Measurements from ENCODE around the gene PRKCA.

Gene PRKCA

GRCh38 chr17:66562119-66562518, 259.7 kb downstream of the PRKCA start:
- DNase-seq, result no peak

GRCh38 chr17:66564992-66565465, 262.6 kb downstream of the PRKCA start:
- no peak for DNase-seq

GRCh38 chr17:66567234-66568170, 265.1 kb downstream of the PRKCA start:
- DNase-seq, result peak; percentile 82

DNA sequence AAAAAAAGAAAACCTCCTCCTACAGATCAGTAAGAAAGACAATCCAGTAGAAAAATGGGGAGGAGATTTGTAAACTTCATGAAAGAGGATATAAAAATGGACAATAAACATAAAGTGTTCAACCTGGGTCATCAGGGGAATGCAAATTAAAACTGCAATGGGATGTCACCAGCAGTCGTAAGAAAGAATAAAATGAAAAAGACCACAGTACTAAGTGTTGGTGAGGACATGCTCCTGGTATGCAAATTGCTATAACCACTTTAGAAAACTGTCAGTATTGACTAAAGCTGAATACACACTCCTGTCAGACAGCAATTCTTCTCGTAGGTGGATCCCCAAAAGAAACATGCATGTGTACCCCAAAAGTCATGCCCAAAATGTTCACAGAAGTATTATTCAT, 267.2 kb downstream of the PRKCA start:
- DNase-seq, result no peak

DNA sequence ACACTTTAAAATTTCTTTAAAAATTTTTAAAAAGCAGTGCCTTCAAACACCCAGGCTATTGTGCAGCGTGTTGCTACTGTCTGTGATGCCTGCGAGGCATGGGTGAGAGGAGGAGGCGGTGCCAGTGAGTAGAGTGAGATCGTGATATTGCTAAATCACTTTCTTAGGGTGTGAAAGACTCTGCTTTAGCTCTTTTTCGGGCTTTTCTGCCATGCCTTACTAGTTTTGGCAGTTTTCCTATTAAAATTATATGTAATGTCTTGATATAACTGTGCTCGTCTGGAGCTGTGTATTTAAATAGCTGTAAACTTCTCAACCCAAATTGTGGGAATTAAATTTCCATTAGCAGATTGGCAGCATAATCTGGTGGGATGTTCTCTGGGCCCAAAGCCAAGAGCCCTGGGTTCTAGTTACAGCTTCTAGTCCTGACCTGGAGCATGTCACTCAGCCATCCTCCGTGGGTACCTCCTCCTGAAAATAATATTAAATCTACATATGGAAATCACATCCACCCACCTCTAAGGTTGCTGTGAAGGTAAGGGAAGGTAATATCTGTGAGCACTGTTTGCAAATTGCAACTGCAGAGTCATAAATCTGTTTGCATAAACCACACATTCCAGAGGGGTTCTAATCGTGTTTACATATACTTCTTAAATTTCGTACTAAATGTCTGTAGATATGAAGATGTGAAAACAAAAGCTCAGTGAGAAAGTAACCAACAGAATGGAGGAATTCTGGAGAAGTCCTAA, 268.2 kb downstream of the PRKCA start:
- DNase-seq, result no peak

DNA sequence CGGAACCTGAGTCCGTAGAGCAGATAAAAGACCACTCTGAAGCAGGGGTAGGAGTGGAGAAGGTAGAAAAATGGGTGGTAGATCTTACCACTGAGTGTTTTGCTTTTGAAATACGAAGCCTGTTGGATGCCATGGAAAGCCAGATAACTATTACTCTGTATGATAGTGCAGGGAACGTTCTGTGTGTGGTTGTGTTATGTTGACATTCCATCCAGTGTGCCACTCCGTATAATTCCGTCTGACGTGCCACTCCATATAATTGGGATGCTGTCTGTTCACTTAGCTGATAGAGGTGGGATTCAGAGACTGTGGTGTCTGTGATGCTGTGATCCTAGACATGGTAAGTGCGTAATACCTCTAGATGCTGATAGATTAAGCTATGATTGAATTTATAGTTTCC, 269.3 kb downstream of the PRKCA start:
- DNase-seq, result no peak

GRCh38 chr17:66573078-66573477, 270.7 kb downstream of the PRKCA start:
- no peak for DNase-seq

DNA sequence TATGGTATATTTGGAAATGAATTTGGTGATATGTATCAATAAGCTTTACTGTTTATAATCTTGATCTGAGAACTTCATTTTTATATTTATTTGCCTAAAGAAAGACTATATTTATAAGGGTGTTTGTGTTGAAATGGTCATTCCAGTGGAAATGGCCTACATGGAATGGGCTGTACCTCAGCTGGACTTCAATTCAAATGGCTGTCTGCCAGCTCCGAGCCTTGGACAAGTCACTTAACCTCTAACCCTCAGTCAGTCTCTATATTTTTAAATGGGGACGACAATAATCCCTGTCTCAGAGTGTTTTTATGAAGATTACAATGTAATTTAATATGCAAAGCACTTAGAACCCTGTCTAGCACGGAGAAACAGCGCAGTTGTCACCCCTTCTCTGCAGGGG, 271.7 kb downstream of the PRKCA start:
- no peak for DNase-seq

GRCh38 chr17:66576473-66576872, 274.1 kb downstream of the PRKCA start:
- DNase-seq, result no peak

GRCh38 chr17:66577041-66577440, 274.6 kb downstream of the PRKCA start:
- DNase-seq, result no peak

DNA sequence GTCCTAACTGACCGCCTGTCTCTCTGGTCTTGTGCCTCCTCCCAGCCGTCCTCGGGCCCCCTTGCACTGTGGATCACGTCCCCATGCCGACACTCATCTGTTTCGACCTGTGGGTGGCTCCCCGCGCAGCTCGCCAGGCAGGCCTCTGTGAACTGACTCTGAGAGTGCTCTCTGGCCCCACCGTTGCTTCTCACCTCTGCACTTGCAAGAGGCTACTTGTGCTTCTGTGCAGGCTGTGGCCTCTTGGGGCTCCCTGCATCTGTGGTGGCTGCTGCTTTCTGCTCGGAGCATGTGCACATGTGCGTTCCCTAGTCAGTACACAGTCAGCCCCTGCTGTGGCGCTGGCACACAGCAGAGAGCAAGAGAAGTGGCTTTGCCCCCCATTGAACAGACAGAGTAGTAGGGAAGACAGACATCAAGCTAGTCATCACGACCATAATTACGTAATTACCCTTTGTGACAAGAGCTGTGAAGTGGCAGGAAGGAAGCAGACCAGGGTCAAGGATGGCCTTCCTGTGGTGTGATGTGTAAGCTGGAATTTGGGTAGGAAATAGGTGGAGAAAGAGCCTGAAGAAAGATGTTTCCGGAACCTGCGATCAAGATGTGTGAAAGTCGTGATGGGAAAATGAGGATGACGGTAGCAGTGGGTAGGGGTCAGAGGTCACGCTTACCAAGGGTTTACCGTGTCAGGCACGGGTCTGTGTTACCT, 276.5 kb downstream of the PRKCA start:
- no peak for DNase-seq

- no peak for DNase-seq
These were observed 277.1 kb downstream of the PRKCA start for GRCh38 chr17:66579556-66579955.

DNA sequence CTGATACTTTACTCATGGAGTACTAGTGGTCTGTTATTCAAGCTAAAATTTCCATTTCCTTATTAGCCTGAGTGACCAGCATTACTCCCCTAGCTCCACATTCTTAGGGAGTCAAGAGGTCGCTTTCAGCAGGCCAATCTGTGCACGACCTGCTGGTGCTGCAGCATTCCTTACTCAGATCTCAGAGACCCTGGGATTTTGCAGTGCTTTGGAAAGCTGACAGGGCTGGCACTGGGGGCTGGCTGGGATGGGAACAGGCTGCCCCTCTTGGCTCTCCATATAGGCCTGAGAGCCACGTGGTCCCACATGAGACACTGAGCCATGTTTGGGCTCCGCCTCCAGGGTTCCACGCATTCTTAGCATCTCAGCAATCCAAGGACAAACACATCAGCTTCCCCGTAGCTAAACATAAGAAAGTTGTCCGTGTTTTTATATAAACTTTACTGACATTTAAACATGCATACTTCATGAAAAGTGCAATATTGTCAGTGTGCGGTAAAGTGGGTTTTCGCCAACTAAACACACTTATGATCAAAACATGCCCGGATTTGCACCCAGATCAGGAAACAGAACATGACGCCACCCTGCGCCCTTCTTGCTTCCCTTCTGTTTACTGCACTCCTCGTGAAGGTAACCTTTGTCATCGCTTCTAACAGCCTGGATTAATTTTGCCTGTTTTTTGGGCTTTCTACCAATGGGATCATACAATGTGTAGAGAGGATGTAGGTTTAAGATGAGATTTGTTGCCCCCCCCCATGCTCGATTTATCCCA, 278.0 kb downstream of the PRKCA start:
- no peak for DNase-seq

DNA sequence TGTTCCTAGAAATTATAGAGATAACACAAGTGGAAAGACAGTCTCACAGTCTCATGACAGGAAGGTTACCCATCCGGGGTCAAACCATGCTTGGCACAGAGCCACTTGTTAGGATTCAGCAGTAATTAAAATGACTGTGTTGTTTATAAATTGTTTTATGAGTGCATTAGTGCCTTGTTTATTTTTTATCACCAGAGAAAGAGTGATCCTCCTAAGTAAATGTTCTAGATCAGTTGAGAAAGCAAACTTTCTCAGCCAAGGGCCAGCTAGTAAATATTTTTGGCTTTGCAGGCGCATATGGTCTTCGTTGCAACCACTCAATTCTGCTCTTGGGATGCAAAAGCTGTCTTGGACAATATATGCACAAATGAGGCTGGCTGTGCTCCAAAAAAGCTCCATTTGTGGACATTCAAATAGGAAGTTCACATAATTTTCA, 278.6 kb downstream of the PRKCA start:
- no peak for DNase-seq

- no peak for DNase-seq
These were observed 280.1 kb downstream of the PRKCA start for GRCh38 chr17:66582373-66583111.

GRCh38 chr17:66583112-66583748, 280.8 kb downstream of the PRKCA start:
- no peak for DNase-seq

DNA sequence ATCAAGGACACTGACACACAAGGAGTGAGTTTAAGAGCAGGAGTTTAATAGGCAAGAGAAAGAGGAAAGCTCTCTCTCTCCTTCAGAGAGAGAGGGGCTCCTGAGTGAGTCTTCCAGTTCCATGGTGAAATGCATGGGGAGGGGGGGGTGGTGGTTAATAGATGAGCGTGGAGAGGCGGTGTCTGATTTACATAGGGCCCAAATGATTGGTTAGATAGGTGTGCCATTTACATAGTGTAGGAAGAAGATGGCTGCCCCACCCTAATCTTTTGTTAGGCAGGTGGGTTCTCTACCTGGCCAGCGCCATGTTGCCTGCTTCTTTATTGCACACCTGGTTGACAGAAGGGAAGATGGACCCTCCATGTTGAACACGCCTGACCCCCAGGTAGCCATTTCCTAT, 282.5 kb downstream of the PRKCA start:
- DNase-seq, result no peak

- no peak for DNase-seq
These were observed 283.1 kb downstream of the PRKCA start for GRCh38 chr17:66585472-66585871.

- no peak for DNase-seq
These were observed 287.5 kb downstream of the PRKCA start for GRCh38 chr17:66589892-66590291.

- no peak for DNase-seq
These were observed 290.7 kb downstream of the PRKCA start for GRCh38 chr17:66593116-66593515.

DNA sequence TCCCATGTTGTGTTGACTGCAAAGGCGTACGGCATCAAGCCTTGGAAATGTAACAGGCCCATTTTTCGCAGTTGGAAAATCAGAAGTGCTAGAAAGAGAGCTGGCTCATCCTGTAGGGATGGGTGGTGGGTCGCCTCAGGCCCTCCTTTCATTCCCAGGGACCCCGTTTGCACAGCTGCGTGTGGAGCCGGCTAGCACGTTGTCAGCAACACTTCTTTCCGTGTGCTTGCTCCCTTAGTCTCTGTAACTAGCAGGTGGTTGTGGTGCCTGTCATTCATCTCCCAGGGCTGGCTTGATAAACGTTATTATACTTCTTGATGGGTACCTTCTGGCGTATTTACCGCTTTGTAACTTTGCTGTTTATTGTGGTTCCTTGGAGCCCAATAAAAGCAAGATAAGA, 293.5 kb downstream of the PRKCA start:
- DNase-seq, result no peak
